ENCODE measurements around the gene GPR142.

The GPR142 gene

DNA sequence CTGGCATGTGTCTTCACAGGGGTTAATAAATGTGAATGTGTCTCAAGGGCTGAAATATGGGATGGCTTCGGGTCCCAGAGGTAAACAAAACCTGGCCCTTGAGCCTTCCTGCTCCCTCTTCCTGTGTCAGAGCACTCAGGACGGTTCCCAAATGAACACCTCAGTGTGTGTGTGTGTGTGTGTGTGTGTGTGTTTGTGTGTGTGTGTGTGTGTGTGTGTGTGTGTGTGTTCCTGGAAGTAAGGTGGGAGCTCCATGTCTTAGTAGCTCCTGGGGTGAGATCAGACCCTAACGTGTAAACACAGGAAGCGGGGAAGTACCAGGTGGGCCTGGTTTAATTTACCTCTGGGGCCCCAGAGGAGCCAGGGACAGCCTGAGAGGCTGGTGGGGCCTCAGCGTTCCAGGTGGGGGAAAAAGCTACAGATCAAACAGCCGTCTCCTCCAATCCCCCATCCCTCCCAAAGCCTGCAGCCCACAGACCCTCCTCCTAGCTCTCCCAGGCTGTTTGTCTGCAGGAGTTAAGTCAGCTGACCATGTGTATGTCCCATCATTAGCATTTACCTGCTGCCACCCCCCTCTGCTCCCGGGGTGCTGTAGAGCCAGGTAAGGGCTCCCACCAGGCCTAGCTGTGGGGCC, 35.2 kb upstream of the GPR142 start:
- ChIA-PET POLR2A (interaction anchor here (1.2 kb wide), 1 partner anchor 11 kb away, joined by 4 read pairs; no protein-coding TSS in a partner anchor), CTCF (no interaction called here)
- H3K4me3 ChIP-seq (ENCODE audit: low read depth, low read length), result no peak overlapping the region
- H3K27ac ChIP-seq (ENCODE audit: extremely low read depth, low read depth, low read length), result no peak overlapping the region
- no peak for TF ChIP-seq ZNF426 (tag by site-specific recombination; IDR thresholded peaks at IDR 0.05)
- TF ChIP-seq, protein P1, sequence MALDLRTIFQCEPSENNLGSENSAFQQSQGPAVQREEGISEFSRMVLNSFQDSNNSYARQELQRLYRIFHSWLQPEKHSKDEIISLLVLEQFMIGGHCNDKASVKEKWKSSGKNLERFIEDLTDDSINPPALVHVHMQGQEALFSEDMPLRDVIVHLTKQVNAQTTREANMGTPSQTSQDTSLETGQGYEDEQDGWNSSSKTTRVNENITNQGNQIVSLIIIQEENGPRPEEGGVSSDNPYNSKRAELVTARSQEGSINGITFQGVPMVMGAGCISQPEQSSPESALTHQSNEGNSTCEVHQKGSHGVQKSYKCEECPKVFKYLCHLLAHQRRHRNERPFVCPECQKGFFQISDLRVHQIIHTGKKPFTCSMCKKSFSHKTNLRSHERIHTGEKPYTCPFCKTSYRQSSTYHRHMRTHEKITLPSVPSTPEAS (tag by site-specific recombination; IDR thresholded peaks at IDR 0.05), result peak; percentile 79
- H3K36me3 ChIP-seq (ENCODE audit: control insufficient read depth in 2 of 2, insufficient read depth in 1 of 2, low read length in 2 of 2), result no peaks in the 10 kb centered on the region
- H3K4me1 ChIP-seq (ENCODE audit: control insufficient read depth, insufficient read depth, low read length), result no peaks in the 10 kb centered on the region
- H3K9me3 ChIP-seq (ENCODE audit: control insufficient read depth, insufficient read depth, low read depth, low read length), result no peaks in the 10 kb centered on the region

DNA sequence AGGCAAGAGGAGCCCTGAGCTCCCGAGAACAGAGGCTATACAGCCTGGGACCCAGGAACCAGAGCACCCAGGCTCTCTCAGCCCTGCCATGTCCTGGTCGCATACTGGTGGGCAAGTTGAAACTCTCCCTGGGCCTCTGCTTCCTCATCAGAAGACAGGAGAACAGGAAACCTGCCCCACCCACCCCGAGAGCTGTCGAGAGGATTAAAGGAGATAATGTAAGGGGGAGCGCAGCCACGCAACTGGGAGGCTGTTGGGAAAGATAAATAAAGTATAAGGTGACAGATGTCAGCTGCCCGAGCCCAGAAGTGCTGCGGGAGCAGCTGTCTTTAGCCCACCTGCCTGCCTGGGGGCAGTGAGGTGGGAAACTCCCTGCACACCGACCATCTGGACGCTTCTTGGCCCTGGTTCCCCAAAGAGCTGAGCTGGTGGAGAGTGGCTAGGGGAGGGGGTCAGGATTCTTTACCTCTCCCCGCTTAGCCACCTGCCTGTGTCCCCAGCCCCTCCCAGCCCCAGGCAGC, 34.5 kb upstream of the GPR142 start:
- Histone ChIP-seq H3K4me3 (ENCODE audit: low read depth, low read length) (no peak overlapping the region), H3K36me3 (ENCODE audit: control insufficient read depth in 2 of 2, insufficient read depth in 1 of 2, low read length in 2 of 2) (no peaks in the 10 kb centered on the region), H3K9me3 (ENCODE audit: control insufficient read depth, insufficient read depth, low read depth, low read length) (no peaks in the 10 kb centered on the region), H3K27ac (ENCODE audit: extremely low read depth, low read depth, low read length) (no peak overlapping the region), H3K4me1 (ENCODE audit: control insufficient read depth, insufficient read depth, low read length) (no peaks in the 10 kb centered on the region)
- ChIA-PET CTCF (interaction anchor here (0.8 kb wide), 1 partner anchor 20 kb away, joined by 3 read pairs; no protein-coding TSS in a partner anchor), POLR2A (interaction anchor here (1.2 kb wide), 1 partner anchor 12 kb away, joined by 4 read pairs; no protein-coding TSS in a partner anchor)
- TF ChIP-seq ZNF621 (tag by site-specific recombination; IDR thresholded peaks at IDR 0.05) (no peak), ZNF791 (tag by site-specific recombination; IDR thresholded peaks at IDR 0.05) (no peak), ZNF747 (tag by site-specific recombination; IDR thresholded peaks at IDR 0.05) (no peak), RBAK (tag by site-specific recombination; IDR thresholded peaks at IDR 0.05) (no peak), SCRT2 (tag by site-specific recombination; IDR thresholded peaks at IDR 0.05) (no peak), ZSCAN30 (tag by site-specific recombination; IDR thresholded peaks at IDR 0.05) (no peak), ZNF121 (tag by site-specific recombination; IDR thresholded peaks at IDR 0.05) (no peak), BCL11A (tag by site-specific recombination; IDR thresholded peaks at IDR 0.05; ENCODE audit: low read depth) (no peak), ZNF529 (tag by site-specific recombination; IDR thresholded peaks at IDR 0.05; ENCODE audit: insufficient replicate concordance) (no peak), GFI1B (tag by site-specific recombination; IDR thresholded peaks at IDR 0.05) (no peak), ZNF155 (tag by site-specific recombination; IDR thresholded peaks at IDR 0.05) (no peak), ZNF214 (tag by site-specific recombination; IDR thresholded peaks at IDR 0.05; ENCODE audit: borderline replicate concordance) (no peak), ZNF76 (tag by site-specific recombination; IDR thresholded peaks at IDR 0.05; ENCODE audit: borderline replicate concordance, low read depth) (no peak)
- TF ChIP-seq, protein P2, sequence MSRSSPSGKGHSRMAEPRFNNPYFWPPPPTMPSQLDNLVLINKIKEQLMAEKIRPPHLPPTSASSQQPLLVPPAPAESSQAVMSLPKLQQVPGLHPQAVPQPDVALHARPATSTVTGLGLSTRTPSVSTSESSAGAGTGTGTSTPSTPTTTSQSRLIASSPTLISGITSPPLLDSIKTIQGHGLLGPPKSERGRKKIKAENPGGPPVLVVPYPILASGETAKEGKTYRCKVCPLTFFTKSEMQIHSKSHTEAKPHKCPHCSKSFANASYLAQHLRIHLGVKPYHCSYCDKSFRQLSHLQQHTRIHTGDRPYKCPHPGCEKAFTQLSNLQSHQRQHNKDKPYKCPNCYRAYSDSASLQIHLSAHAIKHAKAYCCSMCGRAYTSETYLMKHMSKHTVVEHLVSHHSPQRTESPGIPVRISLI (tag by site-specific recombination; IDR thresholded peaks at IDR 0.05), result no peak
- TF ChIP-seq, protein P3, sequence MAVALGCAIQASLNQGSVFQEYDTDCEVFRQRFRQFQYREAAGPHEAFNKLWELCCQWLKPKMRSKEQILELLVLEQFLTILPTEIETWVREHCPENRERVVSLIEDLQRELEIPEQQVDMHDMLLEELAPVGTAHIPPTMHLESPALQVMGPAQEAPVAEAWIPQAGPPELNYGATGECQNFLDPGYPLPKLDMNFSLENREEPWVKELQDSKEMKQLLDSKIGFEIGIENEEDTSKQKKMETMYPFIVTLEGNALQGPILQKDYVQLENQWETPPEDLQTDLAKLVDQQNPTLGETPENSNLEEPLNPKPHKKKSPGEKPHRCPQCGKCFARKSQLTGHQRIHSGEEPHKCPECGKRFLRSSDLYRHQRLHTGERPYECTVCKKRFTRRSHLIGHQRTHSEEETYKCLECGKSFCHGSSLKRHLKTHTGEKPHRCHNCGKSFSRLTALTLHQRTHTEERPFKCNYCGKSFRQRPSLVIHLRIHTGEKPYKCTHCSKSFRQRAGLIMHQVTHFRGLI (tag by site-specific recombination; IDR thresholded peaks at IDR 0.05), result no peak
- TF ChIP-seq, protein P4, sequence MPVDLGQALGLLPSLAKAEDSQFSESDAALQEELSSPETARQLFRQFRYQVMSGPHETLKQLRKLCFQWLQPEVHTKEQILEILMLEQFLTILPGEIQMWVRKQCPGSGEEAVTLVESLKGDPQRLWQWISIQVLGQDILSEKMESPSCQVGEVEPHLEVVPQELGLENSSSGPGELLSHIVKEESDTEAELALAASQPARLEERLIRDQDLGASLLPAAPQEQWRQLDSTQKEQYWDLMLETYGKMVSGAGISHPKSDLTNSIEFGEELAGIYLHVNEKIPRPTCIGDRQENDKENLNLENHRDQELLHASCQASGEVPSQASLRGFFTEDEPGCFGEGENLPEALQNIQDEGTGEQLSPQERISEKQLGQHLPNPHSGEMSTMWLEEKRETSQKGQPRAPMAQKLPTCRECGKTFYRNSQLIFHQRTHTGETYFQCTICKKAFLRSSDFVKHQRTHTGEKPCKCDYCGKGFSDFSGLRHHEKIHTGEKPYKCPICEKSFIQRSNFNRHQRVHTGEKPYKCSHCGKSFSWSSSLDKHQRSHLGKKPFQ (tag by site-specific recombination; IDR thresholded peaks at IDR 0.05), result no peak
- TF ChIP-seq, protein P5, sequence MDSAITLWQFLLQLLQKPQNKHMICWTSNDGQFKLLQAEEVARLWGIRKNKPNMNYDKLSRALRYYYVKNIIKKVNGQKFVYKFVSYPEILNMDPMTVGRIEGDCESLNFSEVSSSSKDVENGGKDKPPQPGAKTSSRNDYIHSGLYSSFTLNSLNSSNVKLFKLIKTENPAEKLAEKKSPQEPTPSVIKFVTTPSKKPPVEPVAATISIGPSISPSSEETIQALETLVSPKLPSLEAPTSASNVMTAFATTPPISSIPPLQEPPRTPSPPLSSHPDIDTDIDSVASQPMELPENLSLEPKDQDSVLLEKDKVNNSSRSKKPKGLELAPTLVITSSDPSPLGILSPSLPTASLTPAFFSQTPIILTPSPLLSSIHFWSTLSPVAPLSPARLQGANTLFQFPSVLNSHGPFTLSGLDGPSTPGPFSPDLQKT (IDR thresholded peaks at IDR 0.05; ENCODE audit: borderline replicate concordance, low read depth, low read length), result no peak
- TF ChIP-seq, protein P6, sequence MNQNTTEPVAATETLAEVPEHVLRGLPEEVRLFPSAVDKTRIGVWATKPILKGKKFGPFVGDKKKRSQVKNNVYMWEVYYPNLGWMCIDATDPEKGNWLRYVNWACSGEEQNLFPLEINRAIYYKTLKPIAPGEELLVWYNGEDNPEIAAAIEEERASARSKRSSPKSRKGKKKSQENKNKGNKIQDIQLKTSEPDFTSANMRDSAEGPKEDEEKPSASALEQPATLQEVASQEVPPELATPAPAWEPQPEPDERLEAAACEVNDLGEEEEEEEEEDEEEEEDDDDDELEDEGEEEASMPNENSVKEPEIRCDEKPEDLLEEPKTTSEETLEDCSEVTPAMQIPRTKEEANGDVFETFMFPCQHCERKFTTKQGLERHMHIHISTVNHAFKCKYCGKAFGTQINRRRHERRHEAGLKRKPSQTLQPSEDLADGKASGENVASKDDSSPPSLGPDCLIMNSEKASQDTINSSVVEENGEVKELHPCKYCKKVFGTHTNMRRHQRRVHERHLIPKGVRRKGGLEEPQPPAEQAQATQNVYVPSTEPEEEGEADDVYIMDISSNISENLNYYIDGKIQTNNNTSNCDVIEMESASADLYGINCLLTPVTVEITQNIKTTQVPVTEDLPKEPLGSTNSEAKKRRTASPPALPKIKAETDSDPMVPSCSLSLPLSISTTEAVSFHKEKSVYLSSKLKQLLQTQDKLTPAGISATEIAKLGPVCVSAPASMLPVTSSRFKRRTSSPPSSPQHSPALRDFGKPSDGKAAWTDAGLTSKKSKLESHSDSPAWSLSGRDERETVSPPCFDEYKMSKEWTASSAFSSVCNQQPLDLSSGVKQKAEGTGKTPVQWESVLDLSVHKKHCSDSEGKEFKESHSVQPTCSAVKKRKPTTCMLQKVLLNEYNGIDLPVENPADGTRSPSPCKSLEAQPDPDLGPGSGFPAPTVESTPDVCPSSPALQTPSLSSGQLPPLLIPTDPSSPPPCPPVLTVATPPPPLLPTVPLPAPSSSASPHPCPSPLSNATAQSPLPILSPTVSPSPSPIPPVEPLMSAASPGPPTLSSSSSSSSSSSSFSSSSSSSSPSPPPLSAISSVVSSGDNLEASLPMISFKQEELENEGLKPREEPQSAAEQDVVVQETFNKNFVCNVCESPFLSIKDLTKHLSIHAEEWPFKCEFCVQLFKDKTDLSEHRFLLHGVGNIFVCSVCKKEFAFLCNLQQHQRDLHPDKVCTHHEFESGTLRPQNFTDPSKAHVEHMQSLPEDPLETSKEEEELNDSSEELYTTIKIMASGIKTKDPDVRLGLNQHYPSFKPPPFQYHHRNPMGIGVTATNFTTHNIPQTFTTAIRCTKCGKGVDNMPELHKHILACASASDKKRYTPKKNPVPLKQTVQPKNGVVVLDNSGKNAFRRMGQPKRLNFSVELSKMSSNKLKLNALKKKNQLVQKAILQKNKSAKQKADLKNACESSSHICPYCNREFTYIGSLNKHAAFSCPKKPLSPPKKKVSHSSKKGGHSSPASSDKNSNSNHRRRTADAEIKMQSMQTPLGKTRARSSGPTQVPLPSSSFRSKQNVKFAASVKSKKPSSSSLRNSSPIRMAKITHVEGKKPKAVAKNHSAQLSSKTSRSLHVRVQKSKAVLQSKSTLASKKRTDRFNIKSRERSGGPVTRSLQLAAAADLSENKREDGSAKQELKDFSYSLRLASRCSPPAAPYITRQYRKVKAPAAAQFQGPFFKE (tag by site-specific recombination; IDR thresholded peaks at IDR 0.05; ENCODE audit: borderline replicate concordance), result no peak
